ENCODE results near the gene ATCAY. TPM values are rescaled to one million over a fixed set of nuclear protein-coding genes. Genes with fewer than 3 reads are reported as not detected.

The ATCAY gene
- polyA plus RNA-seq, 3 donors = not detected

DNA sequence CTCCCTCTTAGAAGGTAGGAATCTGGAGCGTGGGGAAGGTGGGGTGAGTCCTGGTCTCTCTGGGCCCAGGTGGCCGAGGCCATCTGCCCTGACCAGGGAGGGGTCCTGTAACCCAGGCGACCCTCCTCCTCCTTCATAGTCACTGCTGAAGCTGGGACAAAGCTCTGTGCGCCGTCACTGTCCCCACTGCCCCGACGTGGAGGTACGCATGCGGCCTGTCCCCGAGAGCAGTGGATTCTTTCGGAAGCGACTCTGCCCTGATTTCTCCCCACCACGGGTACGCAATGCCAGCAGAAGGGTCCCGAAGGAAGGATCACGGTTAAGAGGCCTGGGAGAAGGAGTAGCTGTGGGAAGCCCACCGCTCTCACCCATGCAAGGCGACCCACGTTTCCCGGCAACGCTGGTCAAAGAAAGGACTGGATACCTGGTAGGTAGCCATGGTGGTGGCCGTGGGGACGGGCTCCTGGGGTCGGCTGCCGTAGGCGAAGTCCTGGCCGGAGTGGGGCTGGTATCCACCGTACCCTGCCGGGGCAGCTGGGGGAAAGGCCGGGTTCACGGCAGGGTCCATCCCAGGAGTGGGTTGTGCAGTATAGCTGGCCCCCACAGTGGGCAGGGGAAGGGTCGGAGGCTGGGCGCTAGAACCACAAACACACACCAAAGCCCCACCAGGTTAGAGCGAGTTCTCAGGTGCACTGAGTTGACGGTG is 46.0 kb upstream of the ATCAY start:
- peaks cover 2 to 9% (median 7%) of the 10 kb centered on the region in 3 donors for H3K27me3 Mint-ChIP-seq (ENCODE audit: low read depth in 3 of 3)
- H3K4me3 ChIP-seq (replicated peaks in 1 of 3; ENCODE audit: low read depth in 2 of 3, low read length in 3 of 3) = no peak overlapping the region
- H3K27ac Mint-ChIP-seq = no peak overlapping the region
- no peak overlapping the region for H3K27ac ChIP-seq (ENCODE audit: low read depth in 1 of 2, low read length in 2 of 2)
- H3K79me2 ChIP-seq (ENCODE audit: insufficient read depth, low read length) = no peaks in the 10 kb centered on the region
- H4K20me1 ChIP-seq (ENCODE audit: insufficient read depth, low read length) = no peaks in the 10 kb centered on the region
- H3K9me3 ChIP-seq (replicated peaks in 1 of 2; ENCODE audit: control insufficient read depth in 1 of 2, insufficient read depth in 1 of 2, low read length in 2 of 2) = peaks cover 15 to 16% of the 10 kb centered on the region in 2 donors
- H3K4me1 ChIP-seq (ENCODE audit: control insufficient read depth in 1 of 2, insufficient read depth in 2 of 2, low read length in 2 of 2) = no peaks in the 10 kb centered on the region
- H3K36me3 Mint-ChIP-seq = no peaks in the 10 kb centered on the region
- TF ChIP-seq, protein P1, sequence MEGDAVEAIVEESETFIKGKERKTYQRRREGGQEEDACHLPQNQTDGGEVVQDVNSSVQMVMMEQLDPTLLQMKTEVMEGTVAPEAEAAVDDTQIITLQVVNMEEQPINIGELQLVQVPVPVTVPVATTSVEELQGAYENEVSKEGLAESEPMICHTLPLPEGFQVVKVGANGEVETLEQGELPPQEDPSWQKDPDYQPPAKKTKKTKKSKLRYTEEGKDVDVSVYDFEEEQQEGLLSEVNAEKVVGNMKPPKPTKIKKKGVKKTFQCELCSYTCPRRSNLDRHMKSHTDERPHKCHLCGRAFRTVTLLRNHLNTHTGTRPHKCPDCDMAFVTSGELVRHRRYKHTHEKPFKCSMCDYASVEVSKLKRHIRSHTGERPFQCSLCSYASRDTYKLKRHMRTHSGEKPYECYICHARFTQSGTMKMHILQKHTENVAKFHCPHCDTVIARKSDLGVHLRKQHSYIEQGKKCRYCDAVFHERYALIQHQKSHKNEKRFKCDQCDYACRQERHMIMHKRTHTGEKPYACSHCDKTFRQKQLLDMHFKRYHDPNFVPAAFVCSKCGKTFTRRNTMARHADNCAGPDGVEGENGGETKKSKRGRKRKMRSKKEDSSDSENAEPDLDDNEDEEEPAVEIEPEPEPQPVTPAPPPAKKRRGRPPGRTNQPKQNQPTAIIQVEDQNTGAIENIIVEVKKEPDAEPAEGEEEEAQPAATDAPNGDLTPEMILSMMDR (IDR thresholded peaks at IDR 0.05) = no peak
- H3K9ac ChIP-seq (ENCODE audit: insufficient read depth, low read length, poor library complexity, severe bottlenecking) = no peak overlapping the region
- H3K4me3 Mint-ChIP-seq = no peak overlapping the region
- H3K9me3 Mint-ChIP-seq = peaks cover 3 to 22% (median 15%) of the 10 kb centered on the region in 7 donors
- no peak overlapping the region for H3K4me2 ChIP-seq (replicated peaks; ENCODE audit: extremely low read depth, low read length, poor library complexity, severe bottlenecking)
- no peak for DNase-seq
- H3K36me3 ChIP-seq (replicated peaks in 1 of 2; ENCODE audit: control insufficient read depth in 1 of 2, insufficient read depth in 2 of 2, low read length in 2 of 2) = no peaks in the 10 kb centered on the region
- H3K4me1 Mint-ChIP-seq = no peaks in the 10 kb centered on the region
- no peaks in the 10 kb centered on the region for H3K27me3 ChIP-seq (ENCODE audit: control insufficient read depth in 2 of 2, insufficient read depth in 2 of 2, low read length in 2 of 2)
- intact Hi-C loops (cut with micrococcal nuclease) = no loop called here
- no peak overlapping the region for H2AFZ ChIP-seq (ENCODE audit: insufficient read depth, low read depth, low read length, poor library complexity, severe bottlenecking)
- 95% methylated on average over 22 of the region's 35 CpGs for WGBS (ENCODE audit: insufficient coverage)

DNA sequence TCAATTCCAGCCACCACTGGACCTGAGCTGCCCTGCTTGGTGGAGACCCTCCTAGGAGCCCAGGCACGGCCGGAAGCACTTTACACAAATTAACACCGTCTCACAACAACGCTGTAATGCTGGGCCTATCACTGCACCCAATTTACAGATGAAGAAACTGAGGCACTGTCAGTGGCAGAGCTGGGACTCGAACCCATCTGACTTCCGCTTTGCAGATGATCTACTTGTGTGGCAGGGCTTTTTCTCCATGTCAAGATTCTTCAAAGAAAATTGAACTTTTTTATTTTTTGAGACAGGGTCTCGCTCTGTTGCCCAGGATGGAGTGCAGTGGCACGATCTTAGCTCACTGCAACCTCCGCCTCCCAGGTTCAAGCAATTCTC is 45.4 kb upstream of the ATCAY start:
- peaks cover 3 to 22% (median 15%) of the 10 kb centered on the region in 7 donors for H3K9me3 Mint-ChIP-seq
- WGBS (ENCODE audit: insufficient coverage) = 100% methylated on average over 7 of the region's 9 CpGs
- Histone ChIP-seq H3K4me2 (replicated peaks; ENCODE audit: extremely low read depth, low read length, poor library complexity, severe bottlenecking) (no peak overlapping the region), H3K27ac (ENCODE audit: low read depth in 1 of 2, low read length in 2 of 2) (no peak overlapping the region), H2AFZ (ENCODE audit: insufficient read depth, low read depth, low read length, poor library complexity, severe bottlenecking) (no peak overlapping the region), H3K9ac (ENCODE audit: insufficient read depth, low read length, poor library complexity, severe bottlenecking) (no peak overlapping the region), H3K79me2 (ENCODE audit: insufficient read depth, low read length) (no peaks in the 10 kb centered on the region), H3K36me3 (replicated peaks in 1 of 2; ENCODE audit: control insufficient read depth in 1 of 2, insufficient read depth in 2 of 2, low read length in 2 of 2) (no peaks in the 10 kb centered on the region), H4K20me1 (ENCODE audit: insufficient read depth, low read length) (no peaks in the 10 kb centered on the region), H3K4me1 (ENCODE audit: control insufficient read depth in 1 of 2, insufficient read depth in 2 of 2, low read length in 2 of 2) (no peaks in the 10 kb centered on the region), H3K4me3 (replicated peaks in 1 of 3; ENCODE audit: low read depth in 2 of 3, low read length in 3 of 3) (no peak overlapping the region), H3K27me3 (ENCODE audit: control insufficient read depth in 2 of 2, insufficient read depth in 2 of 2, low read length in 2 of 2) (no peaks in the 10 kb centered on the region), H3K9me3 (replicated peaks in 1 of 2; ENCODE audit: control insufficient read depth in 1 of 2, insufficient read depth in 1 of 2, low read length in 2 of 2) (peaks cover 15 to 16% of the 10 kb centered on the region in 2 donors)
- no peak overlapping the region for H3K27ac Mint-ChIP-seq
- no peaks in the 10 kb centered on the region for H3K4me1 Mint-ChIP-seq
- H3K4me3 Mint-ChIP-seq = no peak overlapping the region
- intact Hi-C loops (cut with micrococcal nuclease) = no loop called here
- H3K27me3 Mint-ChIP-seq (ENCODE audit: low read depth in 3 of 3) = peaks cover 2 to 9% (median 8%) of the 10 kb centered on the region in 3 donors
- DNase-seq = no peak
- TF ChIP-seq, protein P1 (IDR thresholded peaks at IDR 0.05) = no peak
- no peaks in the 10 kb centered on the region for H3K36me3 Mint-ChIP-seq
